Stimulated activated CD8-positive, alpha-beta memory T cell treated with anti-CD3 and anti-CD28 coated beads, Interleukin-7, amount 100 ng/mL, for 1 hour (primary cell): ENCODE data around the gene C11orf21.
"Not testable (repeated sequence)": the region's sequence is repeated elsewhere in the genome, so short reads cannot be mapped to it uniquely, and the experiment has no call there.

Experiments
- DNase-seq, 2 donors: peaks; one replicate each; pipeline ENCODE4 v3.0.0-alpha.2; 2020; ENCODE audit warnings: low read depth in 2 of 2

Gene C11orf21

GRCh38 chr11:2296913-2297622, 4.7 kb downstream of the C11orf21 start:
- no peak for DNase-seq

- DNase-seq = no peak
These were observed 5.5 kb downstream of the C11orf21 start for GRCh38 chr11:2295971-2296912.

GRCh38 chr11:2294926-2295290, 6.8 kb downstream of the C11orf21 start:
- no peak for DNase-seq

GRCh38 chr11:2293984-2294925, 7.5 kb downstream of the C11orf21 start:
- no peak for DNase-seq

DNA sequence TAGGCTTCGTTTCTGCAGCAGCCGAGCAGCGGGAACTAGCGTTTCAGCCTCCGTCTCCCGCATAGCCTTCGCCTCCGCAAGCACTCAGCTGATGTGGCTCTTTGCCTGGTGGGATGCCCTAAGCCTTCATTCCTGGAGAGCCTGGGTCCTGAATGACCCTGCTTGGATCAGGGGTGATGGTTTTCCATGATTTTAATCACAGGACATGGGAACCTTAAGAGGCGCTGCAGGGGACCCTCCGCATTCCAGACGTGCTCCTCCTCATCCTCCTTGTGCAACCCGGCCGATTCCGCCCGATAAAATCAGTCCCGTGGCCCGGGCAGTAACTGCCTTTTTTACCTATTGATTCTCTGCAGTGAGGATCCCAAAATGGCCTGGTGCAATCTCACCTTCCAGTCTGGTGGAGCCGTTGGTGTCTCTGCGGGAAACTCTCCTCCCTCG, 8.2 kb downstream of the C11orf21 start:
- DNase-seq = no peak

DNA sequence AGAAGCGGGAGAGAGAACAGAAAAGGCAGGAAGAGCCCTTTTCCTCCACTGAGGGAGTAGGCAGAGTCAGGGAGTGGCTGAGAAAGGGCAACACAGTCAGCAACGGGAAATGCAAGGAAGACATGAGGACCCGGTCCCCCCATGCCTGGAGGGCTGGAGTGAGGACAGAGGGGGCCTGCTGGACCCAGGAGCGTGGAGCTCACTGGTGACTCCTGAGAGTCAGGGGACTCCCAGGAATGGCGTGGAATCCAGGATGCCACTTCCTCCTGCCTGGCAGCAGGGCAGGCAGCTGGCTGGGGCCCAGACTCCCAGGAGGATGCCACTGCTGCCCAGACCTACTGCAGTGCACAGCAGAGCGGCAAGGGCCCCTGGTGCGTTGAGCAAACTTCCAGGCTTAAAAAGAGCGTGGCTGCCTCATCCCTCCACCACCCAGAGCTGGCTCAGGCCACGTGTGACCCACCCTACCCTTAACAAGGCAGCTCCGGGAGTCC, 11.3 kb downstream of the C11orf21 start:
- DNase-seq = no peak

- no peak for DNase-seq
These were observed 11.9 kb downstream of the C11orf21 start for GRCh38 chr11:2289859-2290258.

DNA sequence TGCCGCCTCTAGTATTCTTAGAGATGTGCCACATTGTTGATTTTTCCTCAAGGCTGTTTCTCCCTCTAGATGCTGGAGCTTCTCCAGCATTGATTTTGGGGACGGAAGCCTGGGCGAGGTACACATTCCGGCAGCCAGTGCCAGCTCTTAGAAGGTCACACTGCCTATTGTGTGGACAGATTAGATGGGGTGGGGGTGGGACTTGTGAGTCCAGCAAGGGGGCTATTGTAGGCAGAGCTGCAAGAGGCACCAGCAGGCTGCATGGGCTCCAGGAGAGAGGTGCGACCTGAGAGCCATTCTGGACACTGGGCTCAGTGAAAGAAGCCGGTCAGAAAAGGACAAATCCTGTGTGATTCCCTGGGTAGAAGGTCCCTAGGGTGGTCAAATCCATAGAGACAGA, 12.4 kb downstream of the C11orf21 start:
- no peak for DNase-seq

DNA sequence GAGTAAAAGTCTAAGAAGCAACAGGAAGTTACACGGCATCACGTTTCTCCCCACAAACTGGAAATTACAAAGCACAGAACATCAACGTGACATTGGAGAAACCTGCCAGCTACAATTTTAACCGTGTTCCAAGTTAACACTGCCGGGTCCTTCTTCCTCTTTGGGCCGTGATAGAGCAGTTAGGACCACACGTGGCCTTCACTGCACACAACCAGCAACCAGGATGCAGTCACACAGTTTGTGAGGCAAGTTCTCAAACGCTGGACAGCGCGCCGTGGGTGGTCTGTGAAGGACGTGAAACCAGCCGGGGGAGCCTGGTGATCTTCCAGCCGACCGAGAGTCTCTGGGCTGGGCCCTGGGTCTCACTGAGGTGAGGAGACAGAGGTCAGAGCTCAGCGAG, 14.6 kb downstream of the C11orf21 start:
- no peak for DNase-seq

GRCh38 chr11:2286350-2286749, 15.4 kb downstream of the C11orf21 start:
- not testable (repeated sequence) for DNase-seq

GRCh38 chr11:2280208-2280607, 21.5 kb downstream of the C11orf21 start:
- no peak for DNase-seq

GRCh38 chr11:2277933-2278523, 23.7 kb downstream of the C11orf21 start:
- DNase-seq = no peak

DNA sequence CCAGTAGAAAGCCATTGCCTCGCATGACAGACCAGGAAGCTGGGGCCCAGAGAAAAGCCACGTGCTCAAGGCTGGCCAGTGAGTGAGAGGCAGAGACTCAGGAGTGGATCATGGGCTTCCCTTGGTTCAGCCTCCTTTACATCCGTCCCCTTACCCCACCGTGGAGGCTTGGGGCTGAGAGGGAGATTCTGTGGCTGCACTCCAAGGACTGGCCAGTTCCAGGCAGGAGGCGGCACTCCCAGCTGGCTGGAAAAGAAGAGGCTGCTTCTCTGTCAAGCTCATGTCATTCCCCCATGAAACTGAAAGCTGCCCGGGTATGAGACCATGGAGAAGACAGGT, 24.7 kb downstream of the C11orf21 start:
- DNase-seq = no peak

GRCh38 chr11:2276280-2277007, 25.3 kb downstream of the C11orf21 start:
- DNase-seq = no peak

DNA sequence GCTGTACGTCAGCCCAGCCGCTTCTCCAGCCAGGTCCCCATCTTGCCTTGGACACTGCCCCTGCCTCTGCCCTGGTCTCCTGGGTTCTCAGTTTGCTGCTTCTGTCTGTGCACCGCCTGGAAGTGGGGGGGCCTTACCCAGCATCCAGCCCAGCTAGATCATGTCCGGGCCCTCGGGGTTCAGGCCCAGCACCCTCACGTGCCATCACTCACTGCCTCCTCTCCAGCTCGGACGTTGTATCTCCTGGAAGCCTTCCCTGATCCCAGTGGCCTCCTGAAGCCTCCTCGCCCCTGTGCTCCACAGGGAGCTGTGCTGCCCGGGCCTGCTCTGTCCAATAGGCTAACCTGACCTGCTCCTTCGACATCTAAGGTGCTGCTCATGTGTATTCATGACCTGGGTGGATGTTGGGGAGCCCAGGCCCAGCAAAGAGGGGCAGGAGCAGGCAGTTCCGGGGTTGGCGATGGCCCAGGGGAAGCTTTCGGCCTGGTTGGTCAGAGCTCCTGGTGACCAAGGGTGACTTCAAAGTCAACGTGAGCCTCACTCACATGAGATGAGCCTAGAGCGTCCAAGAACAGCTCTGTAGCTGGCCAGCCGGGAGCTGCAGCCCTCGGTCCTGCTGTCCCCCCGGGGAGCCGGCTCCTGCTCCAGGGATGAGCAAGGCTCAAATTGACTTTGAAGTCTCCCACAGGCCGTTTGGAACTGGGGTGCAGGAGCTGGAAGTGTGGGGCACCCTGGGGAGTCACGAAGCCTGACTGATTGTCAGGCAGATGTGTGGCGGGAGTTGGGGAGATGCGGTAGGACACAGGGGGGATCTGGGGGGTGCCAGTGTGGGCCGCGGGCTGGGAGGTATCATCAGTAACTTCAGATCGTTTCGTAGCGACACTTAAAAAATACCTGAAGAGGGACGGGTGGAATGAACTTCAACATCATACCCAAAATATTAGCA, 26.1 kb downstream of the C11orf21 start:
- DNase-seq = no peak

DNA sequence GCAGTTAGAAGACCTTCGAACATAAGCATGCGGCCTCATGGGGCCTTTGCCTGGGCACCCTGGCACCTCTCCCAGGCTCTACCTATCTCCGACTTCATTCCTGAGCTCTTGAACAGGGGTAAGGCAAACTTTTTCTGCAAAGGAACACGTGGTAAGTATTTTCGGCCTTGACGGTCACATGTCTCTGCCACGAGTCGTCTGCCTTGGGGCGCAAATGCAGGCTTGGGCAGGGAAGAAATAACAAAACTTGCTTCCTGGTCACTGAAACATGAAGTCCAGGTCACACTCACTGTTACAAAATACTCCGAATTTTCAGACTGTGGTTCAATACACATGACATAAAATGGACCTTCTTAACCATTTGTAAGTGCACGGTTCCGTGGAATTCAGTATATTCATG, 27.9 kb downstream of the C11orf21 start:
- DNase-seq = no peak

DNA sequence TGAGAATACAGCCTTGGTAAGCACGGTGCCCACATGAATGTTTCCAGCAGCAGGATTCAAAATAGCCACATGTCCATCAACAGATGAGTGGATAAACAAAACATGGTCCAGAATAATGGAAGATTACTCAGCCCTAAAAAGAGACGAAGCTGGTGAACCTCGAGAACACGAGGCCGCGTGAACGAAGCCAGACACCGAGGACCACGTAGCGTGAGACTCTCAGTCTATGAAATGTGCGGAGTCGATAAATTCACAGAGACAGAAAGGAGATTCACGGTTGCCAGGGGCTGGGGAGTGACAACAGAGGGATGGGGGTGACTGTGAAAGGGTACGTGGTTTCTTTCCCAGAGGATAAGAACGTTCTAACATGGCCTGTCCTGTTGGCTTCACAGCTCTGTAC, 28.4 kb downstream of the C11orf21 start:
- DNase-seq = no peak

GRCh38 chr11:2272946-2273280, 28.8 kb downstream of the C11orf21 start:
- no peak for DNase-seq

DNA sequence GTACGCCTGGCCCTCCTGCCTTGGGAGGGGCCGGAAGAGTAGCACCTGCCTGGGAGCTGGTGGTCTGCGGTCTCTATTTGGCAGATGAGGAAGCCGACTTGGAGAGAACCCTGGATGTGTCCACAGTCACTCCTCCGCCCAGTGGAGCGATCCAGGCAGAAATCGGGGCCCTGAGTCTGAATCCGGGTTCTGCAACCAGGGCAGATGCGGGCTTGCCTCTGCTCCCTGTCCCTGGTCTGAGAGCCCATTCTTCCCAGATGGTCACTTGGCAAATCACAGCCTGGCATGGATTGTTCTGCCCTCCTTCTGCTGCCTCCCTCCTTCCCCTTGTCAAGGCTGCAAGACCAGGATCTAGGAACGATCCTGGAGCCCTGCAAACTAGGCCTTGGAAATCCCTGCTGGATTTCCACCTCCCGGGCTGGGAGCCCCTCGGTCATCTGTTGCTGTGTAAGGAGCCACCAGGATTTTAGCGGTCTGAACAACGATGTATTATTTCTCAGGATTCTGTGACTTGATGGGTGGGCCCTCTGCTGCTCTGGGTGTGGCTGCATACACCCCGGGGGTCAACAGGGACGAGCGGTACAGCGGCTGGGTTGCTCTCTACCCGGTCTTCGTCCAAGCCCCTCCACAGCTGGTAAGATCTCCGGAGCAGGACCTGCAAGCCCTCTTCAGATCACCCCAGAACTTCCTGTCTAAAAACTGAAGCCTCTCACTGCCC, 29.3 kb downstream of the C11orf21 start:
- no peak for DNase-seq
